Measurements from ENCODE around the gene ARHGAP18. TPM values are rescaled to one million over a fixed set of nuclear protein-coding genes. Genes with fewer than 3 reads are reported as not detected.

ARHGAP18 gene
- total and polyA plus RNA-seq, 2 of the 13 experiments (the other 11 are each of a cell fraction or from before 2014, with no cell fraction given): 58.2 to 115 TPM

DNA sequence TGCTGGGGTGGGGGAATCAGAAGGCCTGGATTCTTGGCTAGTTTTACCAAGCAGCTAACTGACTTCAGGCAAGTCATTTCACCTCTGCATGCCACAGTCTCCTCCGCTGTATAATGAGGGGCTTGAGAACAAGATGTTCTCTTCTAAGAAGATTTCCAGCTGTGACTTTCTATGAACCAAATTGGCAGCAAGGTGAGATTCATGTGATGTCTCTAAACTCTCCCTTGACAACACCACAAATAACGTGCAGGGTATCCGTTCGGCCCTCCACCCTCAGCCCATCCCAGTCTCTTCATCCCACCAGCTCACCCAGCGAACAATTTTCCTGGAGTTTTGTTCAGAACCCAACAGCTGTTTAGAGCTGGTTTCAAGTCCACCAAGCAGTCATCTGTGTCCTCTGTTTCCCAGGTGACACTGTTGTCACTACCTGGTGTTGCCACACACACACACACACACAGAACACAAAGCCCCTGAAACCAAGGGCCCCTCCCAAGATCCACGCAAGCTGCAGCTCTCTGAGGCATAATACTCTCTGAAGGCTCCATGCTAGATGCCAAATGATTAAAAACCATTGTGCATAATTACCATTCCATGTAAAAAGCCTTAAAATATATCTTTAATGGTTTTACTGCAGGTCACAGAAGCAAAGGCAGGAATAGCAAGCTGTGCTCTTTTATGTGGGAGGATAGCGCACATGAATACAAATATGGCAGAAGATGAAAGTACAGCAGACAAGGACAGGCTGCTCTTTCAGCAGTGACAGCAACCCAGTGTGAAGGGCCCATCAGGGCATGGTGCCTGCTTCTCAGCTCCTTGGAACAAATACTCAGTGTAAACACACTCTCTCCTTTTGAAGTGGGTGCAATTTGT, 48.2 kb downstream of the ARHGAP18 start (continued):
- TF ChIP-seq SOX13 (IDR thresholded peaks at IDR 0.05) (no peak; the same call in 1 of the 2 replicates), SOX13 (CRISPR knock-in tag; conservative IDR thresholded peaks at IDR 0.05 in 1 of 2, IDR thresholded peaks at IDR 0.05 in 1 of 2) (peak in 1 of 2 experiments; percentile 87; a peak in 2 of 4 replicates), ZBTB42 (CRISPR knock-in tag; IDR thresholded peaks at IDR 0.05) (no peak), PHF21A (CRISPR knock-in tag; IDR thresholded peaks at IDR 0.05) (0 out of 2 replicates have a peak, but pooled peaks have one; percentile 27), ZFY (CRISPR knock-in tag; IDR thresholded peaks at IDR 0.05) (no peak), ATRX (CRISPR knock-in tag; IDR thresholded peaks at IDR 0.05; ENCODE audit: borderline replicate concordance) (no peak), HNRNPL (IDR thresholded peaks at IDR 0.05; ENCODE audit: low read depth, low read length) (no peak), SNAPC2 (CRISPR knock-in tag; IDR thresholded peaks at IDR 0.05) (no peak), ZNF879 (CRISPR knock-in tag; IDR thresholded peaks at IDR 0.05) (no peak), KDM2A (CRISPR knock-in tag; IDR thresholded peaks at IDR 0.05; ENCODE audit: borderline replicate concordance, low read depth) (no peak), ZNF256 (CRISPR knock-in tag; conservative IDR thresholded peaks at IDR 0.05) (no peak), MED13 (CRISPR knock-in tag; IDR thresholded peaks at IDR 0.05) (no peak), NR1H2 (CRISPR knock-in tag; IDR thresholded peaks at IDR 0.05; ENCODE audit: borderline replicate concordance, low read depth) (no peak), KAT7 (CRISPR knock-in tag; IDR thresholded peaks at IDR 0.05; ENCODE audit: borderline replicate concordance) (no peak), ZNF263 (CRISPR knock-in tag; IDR thresholded peaks at IDR 0.05) (no peak), ZNF652 (CRISPR knock-in tag; IDR thresholded peaks at IDR 0.05; ENCODE audit: borderline replicate concordance, low read depth) (no peak), ISL2 (CRISPR knock-in tag; IDR thresholded peaks at IDR 0.05) (peak; percentile 66), ZNF282 (IDR thresholded peaks at IDR 0.05; ENCODE audit: partially characterized antibody) (no peak), ZNF83 (CRISPR knock-in tag; IDR thresholded peaks at IDR 0.05; ENCODE audit: borderline replicate concordance) (no peak), TCF7 (IDR thresholded peaks at IDR 0.05; ENCODE audit: low read depth) (peak; percentile 71)
- TF ChIP-seq, protein P1, sequence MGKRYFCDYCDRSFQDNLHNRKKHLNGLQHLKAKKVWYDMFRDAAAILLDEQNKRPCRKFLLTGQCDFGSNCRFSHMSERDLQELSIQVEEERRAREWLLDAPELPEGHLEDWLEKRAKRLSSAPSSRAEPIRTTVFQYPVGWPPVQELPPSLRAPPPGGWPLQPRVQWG (CRISPR knock-in tag; IDR thresholded peaks at IDR 0.05; ENCODE audit: borderline replicate concordance, low read depth): no peak
- TF ChIP-seq, protein P2, sequence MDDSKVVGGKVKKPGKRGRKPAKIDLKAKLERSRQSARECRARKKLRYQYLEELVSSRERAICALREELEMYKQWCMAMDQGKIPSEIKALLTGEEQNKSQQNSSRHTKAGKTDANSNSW (CRISPR knock-in tag; IDR thresholded peaks at IDR 0.05; ENCODE audit: borderline replicate concordance): no peak
- TF ChIP-seq, protein P3, sequence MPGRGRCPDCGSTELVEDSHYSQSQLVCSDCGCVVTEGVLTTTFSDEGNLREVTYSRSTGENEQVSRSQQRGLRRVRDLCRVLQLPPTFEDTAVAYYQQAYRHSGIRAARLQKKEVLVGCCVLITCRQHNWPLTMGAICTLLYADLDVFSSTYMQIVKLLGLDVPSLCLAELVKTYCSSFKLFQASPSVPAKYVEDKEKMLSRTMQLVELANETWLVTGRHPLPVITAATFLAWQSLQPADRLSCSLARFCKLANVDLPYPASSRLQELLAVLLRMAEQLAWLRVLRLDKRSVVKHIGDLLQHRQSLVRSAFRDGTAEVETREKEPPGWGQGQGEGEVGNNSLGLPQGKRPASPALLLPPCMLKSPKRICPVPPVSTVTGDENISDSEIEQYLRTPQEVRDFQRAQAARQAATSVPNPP (CRISPR knock-in tag; IDR thresholded peaks at IDR 0.05): no peak
- TF ChIP-seq, protein P4, sequence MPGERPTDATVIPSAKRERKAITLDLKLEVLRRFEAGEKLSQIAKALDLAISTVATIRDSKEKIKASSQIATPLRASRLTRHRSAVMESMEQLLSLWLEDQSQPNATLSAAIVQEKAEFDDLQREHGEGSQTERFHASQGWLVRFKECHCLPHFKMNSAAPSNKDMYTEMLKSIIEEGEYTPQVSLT (CRISPR knock-in tag; IDR thresholded peaks at IDR 0.05; ENCODE audit: borderline replicate concordance, low read depth): no peak
- TF ChIP-seq, protein P5, sequence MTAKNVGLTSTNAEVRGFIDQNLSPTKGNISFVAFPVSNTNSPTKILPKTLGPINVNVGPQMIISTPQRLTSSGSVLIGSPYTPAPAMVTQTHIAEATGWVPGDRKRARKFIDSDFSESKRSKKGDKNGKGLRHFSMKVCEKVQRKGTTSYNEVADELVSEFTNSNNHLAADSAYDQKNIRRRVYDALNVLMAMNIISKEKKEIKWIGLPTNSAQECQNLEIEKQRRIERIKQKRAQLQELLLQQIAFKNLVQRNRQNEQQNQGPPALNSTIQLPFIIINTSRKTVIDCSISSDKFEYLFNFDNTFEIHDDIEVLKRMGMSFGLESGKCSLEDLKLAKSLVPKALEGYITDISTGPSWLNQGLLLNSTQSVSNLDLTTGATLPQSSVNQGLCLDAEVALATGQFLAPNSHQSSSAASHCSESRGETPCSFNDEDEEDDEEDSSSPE (CRISPR knock-in tag; IDR thresholded peaks at IDR 0.05): no peak
- TF ChIP-seq, protein P6, sequence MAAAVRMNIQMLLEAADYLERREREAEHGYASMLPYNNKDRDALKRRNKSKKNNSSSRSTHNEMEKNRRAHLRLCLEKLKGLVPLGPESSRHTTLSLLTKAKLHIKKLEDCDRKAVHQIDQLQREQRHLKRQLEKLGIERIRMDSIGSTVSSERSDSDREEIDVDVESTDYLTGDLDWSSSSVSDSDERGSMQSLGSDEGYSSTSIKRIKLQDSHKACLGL (CRISPR knock-in tag; IDR thresholded peaks at IDR 0.05): no peak
